ENCODE data around the gene ATP2B1.

The ATP2B1 gene

DNA sequence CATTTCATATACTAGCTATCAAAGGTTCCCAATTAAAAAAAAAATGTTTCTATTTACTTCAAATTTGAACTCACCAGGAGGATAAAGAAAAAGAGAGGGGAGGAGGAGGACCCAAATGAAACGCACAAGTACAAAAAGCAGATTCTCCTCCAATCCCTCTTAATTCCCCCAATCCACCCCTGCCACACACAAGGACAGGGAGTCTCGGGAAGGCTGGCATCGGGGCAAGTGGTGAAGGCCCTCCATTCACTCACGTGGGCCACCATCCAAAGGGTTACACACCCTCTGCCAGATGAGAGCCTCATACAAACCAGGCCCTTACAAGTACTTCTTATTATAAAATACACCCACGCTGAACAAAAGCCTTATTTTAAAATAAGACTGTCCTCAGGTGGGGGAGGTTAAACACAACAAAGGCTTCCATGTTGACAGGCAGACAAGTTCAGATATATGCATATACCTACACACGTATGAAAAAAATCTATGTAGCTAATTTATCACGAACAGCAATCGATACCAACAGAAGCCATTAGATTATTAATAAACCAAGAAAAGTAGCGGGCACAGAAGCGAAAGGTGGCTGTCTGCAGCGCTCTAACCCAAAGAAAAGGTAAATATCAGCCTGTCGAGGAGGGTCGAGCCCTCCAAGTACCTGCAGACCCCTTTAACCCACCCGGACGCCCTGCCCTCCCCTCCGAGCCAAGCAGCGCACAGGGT is 1.5 kb downstream of the ATP2B1 start:
- H3K4me3 ChIP-seq (replicated peaks; ENCODE audit: low read depth, low read length), result peak overlapping the region; percentile 83
- TF ChIP-seq, protein P1, sequence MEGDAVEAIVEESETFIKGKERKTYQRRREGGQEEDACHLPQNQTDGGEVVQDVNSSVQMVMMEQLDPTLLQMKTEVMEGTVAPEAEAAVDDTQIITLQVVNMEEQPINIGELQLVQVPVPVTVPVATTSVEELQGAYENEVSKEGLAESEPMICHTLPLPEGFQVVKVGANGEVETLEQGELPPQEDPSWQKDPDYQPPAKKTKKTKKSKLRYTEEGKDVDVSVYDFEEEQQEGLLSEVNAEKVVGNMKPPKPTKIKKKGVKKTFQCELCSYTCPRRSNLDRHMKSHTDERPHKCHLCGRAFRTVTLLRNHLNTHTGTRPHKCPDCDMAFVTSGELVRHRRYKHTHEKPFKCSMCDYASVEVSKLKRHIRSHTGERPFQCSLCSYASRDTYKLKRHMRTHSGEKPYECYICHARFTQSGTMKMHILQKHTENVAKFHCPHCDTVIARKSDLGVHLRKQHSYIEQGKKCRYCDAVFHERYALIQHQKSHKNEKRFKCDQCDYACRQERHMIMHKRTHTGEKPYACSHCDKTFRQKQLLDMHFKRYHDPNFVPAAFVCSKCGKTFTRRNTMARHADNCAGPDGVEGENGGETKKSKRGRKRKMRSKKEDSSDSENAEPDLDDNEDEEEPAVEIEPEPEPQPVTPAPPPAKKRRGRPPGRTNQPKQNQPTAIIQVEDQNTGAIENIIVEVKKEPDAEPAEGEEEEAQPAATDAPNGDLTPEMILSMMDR (IDR thresholded peaks at IDR 0.05; ENCODE audit: low read length, missing control alignments), result no peak
- no peak for DNase-seq (ENCODE audit: low read depth)

DNA sequence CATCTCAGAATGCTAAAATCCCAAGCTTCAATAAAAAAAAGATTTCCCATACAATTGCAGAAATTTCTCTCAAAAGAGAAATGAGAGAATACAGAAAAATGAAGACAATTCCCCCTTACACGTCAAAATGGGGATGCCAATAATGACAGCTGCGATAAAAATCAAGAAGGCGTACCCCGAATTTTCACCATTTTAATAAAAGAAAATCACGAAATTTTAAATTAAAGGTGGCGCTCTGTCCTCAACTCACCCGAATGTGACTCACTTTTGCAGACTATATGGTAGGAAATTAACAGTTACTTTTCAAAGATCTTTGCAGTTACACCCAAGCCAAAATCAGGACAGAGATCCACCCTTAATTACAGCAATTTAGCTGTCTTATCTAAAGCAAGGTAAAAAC is 2.1 kb downstream of the ATP2B1 start:
- TF ChIP-seq, protein P1 (IDR thresholded peaks at IDR 0.05; ENCODE audit: low read length, missing control alignments), result no peak
- no peak overlapping the region for H3K4me3 ChIP-seq (replicated peaks; ENCODE audit: low read depth, low read length)
- no peak for DNase-seq (ENCODE audit: low read depth)

DNA sequence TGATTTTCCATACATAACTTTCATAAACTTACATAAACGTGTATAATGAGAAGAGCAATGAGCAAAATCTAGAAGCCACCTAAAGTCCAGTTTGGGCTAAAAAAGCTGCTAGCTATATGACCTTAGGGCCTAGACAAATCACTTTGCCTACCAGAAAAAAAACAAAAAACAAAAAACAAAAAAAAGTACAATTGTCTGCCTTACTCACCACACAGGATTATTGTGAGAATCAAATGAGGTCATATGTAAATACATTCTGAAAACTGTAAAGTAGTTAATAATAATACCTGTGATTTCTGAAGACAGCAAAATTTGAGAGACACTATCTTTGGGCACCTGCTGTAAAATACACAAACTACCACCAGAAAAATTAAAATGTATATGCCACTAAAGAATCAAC is 4.2 kb downstream of the ATP2B1 start:
- no peak overlapping the region for H3K4me3 ChIP-seq (replicated peaks; ENCODE audit: low read depth, low read length)
- TF ChIP-seq, protein P1 (IDR thresholded peaks at IDR 0.05; ENCODE audit: low read length, missing control alignments), result no peak
- DNase-seq (ENCODE audit: low read depth), result no peak

DNA sequence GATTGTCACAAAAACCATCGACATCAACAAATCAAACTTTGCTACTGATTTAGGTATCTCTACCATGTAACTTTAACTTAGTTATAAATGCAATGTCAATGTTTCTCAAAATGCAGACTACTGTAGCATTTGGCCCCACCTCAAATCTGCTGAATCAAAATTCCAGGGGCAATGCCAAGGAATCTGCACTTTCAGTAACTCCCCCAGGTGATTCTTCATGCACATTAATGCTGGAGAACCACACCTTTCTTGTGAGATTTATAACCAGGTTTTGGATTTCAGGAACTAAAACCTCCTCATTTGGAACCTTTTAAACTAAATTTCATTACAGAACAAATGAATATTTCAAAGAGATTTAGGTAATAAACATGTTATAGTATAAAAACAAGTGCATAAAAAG is 4.9 kb downstream of the ATP2B1 start:
- no peak for DNase-seq (ENCODE audit: low read depth)
- no peak overlapping the region for H3K4me3 ChIP-seq (replicated peaks; ENCODE audit: low read depth, low read length)
- TF ChIP-seq, protein P1 (IDR thresholded peaks at IDR 0.05; ENCODE audit: low read length, missing control alignments), result no peak

DNA sequence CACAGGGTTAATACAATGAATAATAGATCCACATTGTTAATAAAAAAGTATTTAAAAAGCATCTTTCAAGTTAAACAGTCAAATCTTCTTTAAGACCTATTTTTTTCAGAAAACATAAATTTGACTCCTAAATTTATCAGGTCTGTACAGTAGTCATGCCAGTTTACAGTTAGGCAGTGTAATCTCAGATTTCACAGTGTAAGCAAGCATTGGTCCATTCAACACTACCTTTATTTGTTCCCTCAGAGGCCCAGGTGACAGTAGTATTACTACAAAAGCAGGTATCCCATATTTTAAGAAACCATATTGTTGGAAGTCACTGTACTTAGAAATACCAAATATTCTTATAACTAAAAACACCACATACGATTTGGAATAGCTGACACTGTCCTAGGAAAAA is 6.1 kb downstream of the ATP2B1 start:
- TF ChIP-seq, protein P1 (IDR thresholded peaks at IDR 0.05; ENCODE audit: low read length, missing control alignments), result no peak
- no peak for DNase-seq (ENCODE audit: low read depth)
- H3K4me3 ChIP-seq (replicated peaks; ENCODE audit: low read depth, low read length), result no peak overlapping the region

DNA sequence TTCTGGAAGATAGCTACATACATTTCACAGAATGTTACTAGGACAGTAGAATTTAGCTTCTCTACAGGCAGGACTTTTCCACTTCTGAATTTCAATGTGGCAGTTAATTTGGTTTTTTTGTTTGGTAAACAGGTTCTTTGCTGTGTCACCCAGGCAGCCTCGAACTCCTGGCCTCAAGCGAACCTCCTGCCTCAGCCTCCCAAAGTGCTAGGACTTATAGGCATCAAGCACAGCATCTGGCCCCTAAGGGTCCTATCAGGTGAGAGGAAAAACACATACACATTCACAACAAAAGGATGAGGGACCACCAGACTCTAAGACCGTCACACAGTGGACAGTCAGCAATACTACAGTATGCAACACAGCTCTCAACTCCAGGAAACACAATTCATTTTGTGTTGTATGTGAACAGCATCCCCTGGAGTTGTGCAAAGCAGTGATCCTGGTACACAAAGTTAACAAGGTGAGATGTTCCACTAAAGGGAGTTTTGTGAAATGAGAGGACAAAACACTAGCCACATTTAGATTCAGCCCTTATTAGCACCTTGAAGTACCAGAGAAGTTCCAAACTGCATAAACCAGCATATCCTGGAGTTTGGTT is 6.9 kb downstream of the ATP2B1 start:
- TF ChIP-seq, protein P1 (IDR thresholded peaks at IDR 0.05; ENCODE audit: low read length, missing control alignments), result no peak
- DNase-seq (ENCODE audit: low read depth), result no peak
- H3K4me3 ChIP-seq (replicated peaks; ENCODE audit: low read depth, low read length), result no peak overlapping the region
